ENCODE results near the gene PPA2. TPM values are rescaled to one million over a fixed set of nuclear protein-coding genes. Genes with fewer than 3 reads are reported as not detected.

PPA2 gene
- total and polyA plus RNA-seq, 10 of the 15 experiments (the other 5 are each of a cell fraction or from before 2014, with no cell fraction given): 93.8 to 293 (median 146) TPM

GRCh38 chr4:105417624-105418023, 56.2 kb downstream of the PPA2 start:
- TF ChIP-seq TCF12 (IDR thresholded peaks at IDR 0.05; ENCODE audit: low read depth, low read length) (no peak), STAT1 (conservative IDR thresholded peaks at IDR 0.05) (no peak), NFYB (IDR thresholded peaks at IDR 0.05; ENCODE audit: insufficient read depth, low read depth, low read length) (no peak), ETV6 (conservative IDR thresholded peaks at IDR 0.05 in 1 of 2, IDR thresholded peaks at IDR 0.05 in 1 of 2; ENCODE audit: borderline replicate concordance in 1 of 2, low read depth in 1 of 2) (no peak), CTCF (IDR thresholded peaks at IDR 0.05 in 2 of 3, conservative IDR thresholded peaks at IDR 0.05 in 1 of 3; ENCODE audit: control insufficient read depth in 2 of 3, extremely low read depth in 1 of 3, insufficient read depth in 1 of 3, low read depth in 3 of 3, low read length in 3 of 3) (no peak), CBFB (IDR thresholded peaks at IDR 0.05; ENCODE audit: low read depth) (no peak)
- in situ Hi-C loops (cut with MboI): no loop called here
- CTCF ChIA-PET: interaction anchor here (0.8 kb wide), 1 partner anchor 190 kb away, joined by 3 read pairs; no protein-coding TSS in a partner anchor

More at GRCh38 chr4:105417624-105418023, 56.2 kb downstream of the PPA2 start:
- no peak for ATAC-seq
- WGBS (ENCODE audit: insufficient coverage, insufficient replicate concordance, low lambda C conversion rate, missing lambda C conversion rate): 99% methylated on average over 5 of the region's 5 CpGs
- ChIA-PET SMC1A (ENCODE audit: uncharacterized antibody, unreplicated experiment) (interaction anchor here (1.0 kb wide), 1 partner anchor 277 kb away, joined by 3 read pairs; no protein-coding TSS in a partner anchor), POLR2A (no interaction called here), RAD21 (ENCODE audit: unreplicated experiment) (no interaction called here)
- no peak overlapping the region for H3K4me3 ChIP-seq
- DNase-seq (ENCODE audit: low read depth, low spot score): no peak
- H3K9ac ChIP-seq (ENCODE audit: control insufficient read depth, insufficient read depth, low read length): no peak overlapping the region
- no peaks in the 10 kb centered on the region for H3K27me3 ChIP-seq (replicated peaks in 1 of 2; ENCODE audit: control insufficient read depth in 2 of 2, insufficient read depth in 2 of 2, low read length in 1 of 2)
- H3K9me3 ChIP-seq (replicated peaks; ENCODE audit: control insufficient read depth, insufficient read depth, low read length): no peaks in the 10 kb centered on the region; the same call in 1 of the 3 replicates
- H3K27ac ChIP-seq (ENCODE audit: control insufficient read depth, insufficient read depth): no peak overlapping the region
- H3K4me2 ChIP-seq (ENCODE audit: control insufficient read depth, insufficient read depth): no peak overlapping the region
- BruUV-seq (replicated peaks): no TSS peak
- no peaks in the 10 kb centered on the region for H3K4me1 ChIP-seq (ENCODE audit: control insufficient read depth, insufficient read depth, low read length)
- H3K79me2 ChIP-seq (ENCODE audit: control insufficient read depth, insufficient read depth, low read length): no peaks in the 10 kb centered on the region
- H2AFZ ChIP-seq (ENCODE audit: control insufficient read depth, low read depth, low read length): no peak overlapping the region
- no peaks in the 10 kb centered on the region for H4K20me1 ChIP-seq (ENCODE audit: control insufficient read depth, insufficient read depth)
- intact Hi-C loops (cut with micrococcal nuclease; ENCODE audit: unreplicated experiment): no loop called here
- no peak for FAIRE-seq
- H3K36me3 ChIP-seq (ENCODE audit: control insufficient read depth in 2 of 2, insufficient read depth in 2 of 2, low read length in 1 of 2): peaks cover 0 to 2% of the 10 kb centered on the region in 2 experiments; a peak in 3 of 4 replicates

All from GM12878 (cell line).